ENCODE measurements around the gene MAPKAP1.
A peak's percentile ranks its signal among the peaks of the same experiment; 100 is the strongest.
"Not testable (repeated sequence)": the region's sequence is repeated elsewhere in the genome, so short reads cannot be mapped to it uniquely, and the experiment has no call there.

Gene MAPKAP1

GRCh38 chr9:125600194-125600593 is 106.8 kb downstream of the MAPKAP1 start:
- no peak for DNase-seq

- no peak for DNase-seq
Measured at GRCh38 chr9:125594223-125594610, 112.8 kb downstream of the MAPKAP1 start.

GRCh38 chr9:125593581-125594222 is 113.3 kb downstream of the MAPKAP1 start:
- DNase-seq: no peak

GRCh38 chr9:125591888-125592287 is 115.1 kb downstream of the MAPKAP1 start:
- DNase-seq: no peak

- DNase-seq: no peak
Measured at GRCh38 chr9:125591245-125591644, 115.8 kb downstream of the MAPKAP1 start.

- no peak for DNase-seq
Measured at GRCh38 chr9:125589287-125589686, 117.7 kb downstream of the MAPKAP1 start.

GRCh38 chr9:125587819-125588460 is 119.1 kb downstream of the MAPKAP1 start:
- no peak for DNase-seq

GRCh38 chr9:125586172-125586511 is 120.9 kb downstream of the MAPKAP1 start:
- no peak for DNase-seq

- DNase-seq: no peak
Measured at GRCh38 chr9:125585503-125586171, 121.4 kb downstream of the MAPKAP1 start.

GRCh38 chr9:125580701-125581286 is 126.2 kb downstream of the MAPKAP1 start:
- DNase-seq: no peak

- DNase-seq: no peak
Measured at GRCh38 chr9:125579030-125579932, 127.7 kb downstream of the MAPKAP1 start.

- DNase-seq: no peak
Measured at GRCh38 chr9:125574126-125574877, 132.7 kb downstream of the MAPKAP1 start.

GRCh38 chr9:125572461-125572860 is 134.5 kb downstream of the MAPKAP1 start:
- not testable (repeated sequence) for DNase-seq

GRCh38 chr9:125571824-125572223 is 135.2 kb downstream of the MAPKAP1 start:
- not testable (repeated sequence) for DNase-seq

GRCh38 chr9:125570246-125570645 is 136.8 kb downstream of the MAPKAP1 start:
- no peak for DNase-seq

GRCh38 chr9:125568621-125569020 is 138.4 kb downstream of the MAPKAP1 start:
- DNase-seq: peak; percentile 27

- not testable (repeated sequence) for DNase-seq
Measured at GRCh38 chr9:125566051-125566450, 141.0 kb downstream of the MAPKAP1 start.

- DNase-seq: no peak
Measured at GRCh38 chr9:125565126-125565525, 141.9 kb downstream of the MAPKAP1 start.

GRCh38 chr9:125564631-125565030 is 142.4 kb downstream of the MAPKAP1 start:
- no peak for DNase-seq

- no peak for DNase-seq
Measured at GRCh38 chr9:125561509-125562148, 145.4 kb downstream of the MAPKAP1 start.

- DNase-seq: no peak
Measured at GRCh38 chr9:125559894-125560293, 147.1 kb downstream of the MAPKAP1 start.

- no peak for DNase-seq
Measured at GRCh38 chr9:125559194-125559593, 147.8 kb downstream of the MAPKAP1 start.

Measured in amniotic stem cell (primary cell).